Common myeloid progenitor, CD34-positive (primary cell): ENCODE measurements around the gene NMRAL1. TPM values are rescaled to one million over a fixed set of nuclear protein-coding genes. Genes with fewer than 3 reads are reported as not detected.

Source experiments
- CTCF ChIA-PET: fragments of 350-600 bp; sonication (Branson Sonifier 250); formaldehyde crosslinking; loops from one replicate; lab custom pipeline; 2021; ENCODE audit warnings: antibody characterized with exemption; lab: Charles Lee
- POLR2A ChIA-PET: fragments of 350-600 bp; sonication (Branson Sonifier 250); formaldehyde crosslinking; loops from one replicate; lab custom pipeline; 2021; ENCODE audit warnings: antibody characterized with exemption; lab: Charles Lee
- DNase-seq, 3 donors: peaks; one replicate each; pipeline versions ENCODE4 v3.0.0 to v3.0.0-alpha.2; 2013
- H3K27ac ChIP-seq, 2 experiments: 1 replicate in 1 of 2; 2 replicates in 1 of 2; pipeline ENCODE4 v1.7.0; 2013; ENCODE audit warnings: inconsistent platforms in 2 of 2, low read length in 2 of 2, mild to moderate bottlenecking in 2 of 2, low read depth in 1 of 2, moderate library complexity in 1 of 2; ENCODE audit not compliant: severe bottlenecking in 2 of 2, insufficient read depth in 1 of 2, poor library complexity in 1 of 2
- H3K27me3 ChIP-seq, 5 experiments: replicated peaks in 2 of 5; 1 replicate in 3 of 5; 2 replicates in 2 of 5; pipeline versions ENCODE4 v1.6.1 to v1.7.0; 2013; ENCODE audit warnings: low read length in 4 of 5, mild to moderate bottlenecking in 2 of 5, moderate library complexity in 2 of 5, inconsistent platforms in 1 of 5; ENCODE audit not compliant: insufficient read depth in 5 of 5, control insufficient read depth in 4 of 5
- H3K36me3 ChIP-seq, 4 experiments: 1 replicate in 2 of 4; 2 replicates in 2 of 4; pipeline versions ENCODE4 v1.6.1 to v1.7.0; 2013; ENCODE audit warnings: low read length in 3 of 4, control low read depth in 1 of 4, mild to moderate bottlenecking in 1 of 4; ENCODE audit not compliant: control insufficient read depth in 4 of 4, insufficient read depth in 4 of 4
- H3K4me1 ChIP-seq, 4 experiments: 1 replicate in 3 of 4; 2 replicates in 1 of 4; pipeline versions ENCODE4 v1.6.1 to v1.7.1; 2013; ENCODE audit warnings: low read length in 3 of 4, mild to moderate bottlenecking in 3 of 4, control low read depth in 1 of 4, inconsistent platforms in 1 of 4, moderate library complexity in 1 of 4; ENCODE audit not compliant: control insufficient read depth in 4 of 4, insufficient read depth in 4 of 4; ENCODE audit errors: control extremely low read depth in 1 of 4
- H3K4me3 ChIP-seq, 7 experiments: 1 replicate in 4 of 7; 2 replicates in 3 of 7; pipeline versions ENCODE4 v1.5.1 to v1.7.0; 2013; ENCODE audit warnings: mild to moderate bottlenecking in 7 of 7, low read length in 6 of 7, moderate library complexity in 6 of 7, inconsistent platforms in 2 of 7, low read depth in 2 of 7, control low read depth in 1 of 7; ENCODE audit not compliant: insufficient read depth in 4 of 7, control insufficient read depth in 1 of 7; ENCODE audit errors: extremely low read depth in 1 of 7
- H3K9me3 ChIP-seq, 5 experiments: 1 replicate in 4 of 5; 2 replicates in 1 of 5; pipeline versions ENCODE4 v1.6.1 to v1.7.1; 2013; ENCODE audit warnings: low read length in 4 of 5, mild to moderate bottlenecking in 2 of 5, inconsistent platforms in 1 of 5, low read depth in 1 of 5, moderate library complexity in 1 of 5; ENCODE audit not compliant: control insufficient read depth in 4 of 5, insufficient read depth in 2 of 5; ENCODE audit errors: control extremely low read depth in 1 of 5
- WGBS: methylation state at CpG from one replicate; pipeline ENCODE4 v1.1.5; 2013; ENCODE audit not compliant: insufficient coverage; 5-methylcytosine and 5-hydroxymethylcytosine counted together
- polyA plus RNA-seq: library from polyadenylated mRNA; unstranded; fragments of 120-200 nt; gene quantifications from one replicate; pipeline ENCODE4 v1.2.1, GENCODE V29; 2013

Gene NMRAL1
- 41.8 TPM for polyA plus RNA-seq

GRCh38 chr16:4474192-4474961 lies at the start of gene NMRAL1:
NMRAL1 (minus strand) TSS chr16:4474625; CDS start chr16:4474132, 493 bp downstream.
- ChIA-PET CTCF (interaction anchor here (2.1 kb wide), 1 partner anchor 33 kb away, joined by 5 read pairs; no protein-coding TSS in a partner anchor), POLR2A (no interaction called here)
- no peaks in the 10 kb centered on the region for H3K27me3 ChIP-seq
- H3K4me1 ChIP-seq = peaks cover 2 to 44% (median 35%) of the 10 kb centered on the region in 4 experiments
- peak within 1 kb of the TSS; percentile 56 to 84 (median 74) for H3K4me3 ChIP-seq
- WGBS = 0% methylated on average over 46 of the region's 60 CpGs
- no peaks in the 10 kb centered on the region for H3K9me3 ChIP-seq
- H3K36me3 ChIP-seq = peaks cover 0 to 5% (median 3%) of the 10 kb centered on the region in 4 experiments
- H3K27ac ChIP-seq = peak within 1 kb of the TSS; percentile 54 to 76
- DNase-seq = peak; percentile 94 to 97 (median 97)

DNA sequence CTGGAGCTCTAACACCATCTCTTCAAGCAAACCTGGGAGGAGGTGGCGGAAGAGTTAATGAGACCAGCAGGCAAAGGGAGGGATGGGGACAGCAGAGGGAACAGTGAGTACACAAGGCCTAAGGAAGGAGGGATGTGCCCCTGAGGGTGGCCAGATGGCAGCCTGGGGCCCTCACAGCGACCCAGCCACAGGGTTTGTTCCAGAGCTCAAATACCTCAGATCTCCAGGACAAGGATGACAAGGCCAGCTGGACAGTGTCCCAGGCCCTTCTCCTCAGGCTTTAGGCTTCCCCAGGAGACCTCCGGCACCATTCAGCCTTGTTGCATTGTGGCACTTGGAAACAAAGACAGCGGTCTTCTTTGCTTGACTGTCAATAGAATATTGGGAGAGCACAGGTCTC lies 49.3 kb upstream of the NMRAL1 start:
- ChIA-PET POLR2A (interaction anchor here (1.2 kb wide), 1 partner anchor 9 kb away, joined by 3 read pairs; no protein-coding TSS in a partner anchor), CTCF (interaction anchor here (1.1 to 6.9 kb wide), 6 partner anchors 9 to 62 kb away, joined by 3 to 57 read pairs (median 9); partner anchors contain the start of gene CDIP1)
- no peak overlapping the region for H3K4me3 ChIP-seq
- H3K27ac ChIP-seq = no peak overlapping the region
- H3K4me1 ChIP-seq = peaks cover 2 to 44% (median 36%) of the 10 kb centered on the region in 4 experiments
- WGBS = 100% methylated on average over 4 of the region's 4 CpGs
- no peaks in the 10 kb centered on the region for H3K9me3 ChIP-seq
- H3K27me3 ChIP-seq = no peaks in the 10 kb centered on the region
- peak in 1 of 3 donors; percentile 59 for DNase-seq
- H3K36me3 ChIP-seq = peaks cover 0 to 17% (median 3%) of the 10 kb centered on the region in 4 experiments

GRCh38 chr16:4522051-4522581 lies 47.7 kb upstream of the NMRAL1 start:
- Histone ChIP-seq H3K36me3 (peaks cover 0 to 19% (median 3%) of the 10 kb centered on the region in 4 experiments), H3K4me1 (peaks cover 2 to 50% (median 35%) of the 10 kb centered on the region in 4 experiments), H3K4me3 (peak overlapping the region in 1 of 7 experiments; percentile 5), H3K9me3 (no peaks in the 10 kb centered on the region), H3K27ac (peak overlapping the region in 1 of 2 experiments; percentile 54), H3K27me3 (no peaks in the 10 kb centered on the region)
- ChIA-PET CTCF (interaction anchor here (0.9 to 6.9 kb wide), 8 partner anchors 10 to 64 kb away, joined by 3 to 57 read pairs (median 6); partner anchors contain the start of gene CDIP1), POLR2A (no interaction called here)
- 86% methylated on average over 7 of the region's 8 CpGs for WGBS
- no peak for DNase-seq

GRCh38 chr16:4520913-4521312 lies 46.5 kb upstream of the NMRAL1 start:
- ChIA-PET CTCF (interaction anchor here (1.2 to 6.9 kb wide), 3 partner anchors 13 to 65 kb away, joined by 3 to 57 read pairs (median 4); no protein-coding TSS in a partner anchor), POLR2A (no interaction called here)
- Histone ChIP-seq H3K4me3 (no peak overlapping the region), H3K27ac (no peak overlapping the region), H3K36me3 (peaks cover 0 to 19% (median 3%) of the 10 kb centered on the region in 4 experiments), H3K27me3 (no peaks in the 10 kb centered on the region), H3K9me3 (peaks cover 0 to 2% (median 0%) of the 10 kb centered on the region in 5 experiments), H3K4me1 (peaks cover 2 to 57% (median 36%) of the 10 kb centered on the region in 4 experiments)
- WGBS = 94% methylated on average over 7 of the region's 7 CpGs
- DNase-seq = no peak

GRCh38 chr16:4519274-4520058 lies 45.0 kb upstream of the NMRAL1 start:
- WGBS = 82% methylated on average over 11 of the region's 15 CpGs
- peaks cover 0 to 15% (median 0%) of the 10 kb centered on the region in 4 experiments for H3K36me3 ChIP-seq
- H3K27me3 ChIP-seq = no peaks in the 10 kb centered on the region
- ChIA-PET CTCF (interaction anchor here (1.2 to 15.2 kb wide), 6 partner anchors 10 to 67 kb away, joined by 3 to 375 read pairs (median 5); partner anchors contain the start of gene C16orf96), POLR2A (no interaction called here)
- DNase-seq = peak in 2 of 3 donors; percentile 43
- peaks cover 0 to 2% (median 0%) of the 10 kb centered on the region in 5 experiments for H3K9me3 ChIP-seq
- no peak overlapping the region for H3K27ac ChIP-seq
- peaks cover 13 to 72% (median 49%) of the 10 kb centered on the region in 4 experiments for H3K4me1 ChIP-seq
- no peak overlapping the region for H3K4me3 ChIP-seq

DNA sequence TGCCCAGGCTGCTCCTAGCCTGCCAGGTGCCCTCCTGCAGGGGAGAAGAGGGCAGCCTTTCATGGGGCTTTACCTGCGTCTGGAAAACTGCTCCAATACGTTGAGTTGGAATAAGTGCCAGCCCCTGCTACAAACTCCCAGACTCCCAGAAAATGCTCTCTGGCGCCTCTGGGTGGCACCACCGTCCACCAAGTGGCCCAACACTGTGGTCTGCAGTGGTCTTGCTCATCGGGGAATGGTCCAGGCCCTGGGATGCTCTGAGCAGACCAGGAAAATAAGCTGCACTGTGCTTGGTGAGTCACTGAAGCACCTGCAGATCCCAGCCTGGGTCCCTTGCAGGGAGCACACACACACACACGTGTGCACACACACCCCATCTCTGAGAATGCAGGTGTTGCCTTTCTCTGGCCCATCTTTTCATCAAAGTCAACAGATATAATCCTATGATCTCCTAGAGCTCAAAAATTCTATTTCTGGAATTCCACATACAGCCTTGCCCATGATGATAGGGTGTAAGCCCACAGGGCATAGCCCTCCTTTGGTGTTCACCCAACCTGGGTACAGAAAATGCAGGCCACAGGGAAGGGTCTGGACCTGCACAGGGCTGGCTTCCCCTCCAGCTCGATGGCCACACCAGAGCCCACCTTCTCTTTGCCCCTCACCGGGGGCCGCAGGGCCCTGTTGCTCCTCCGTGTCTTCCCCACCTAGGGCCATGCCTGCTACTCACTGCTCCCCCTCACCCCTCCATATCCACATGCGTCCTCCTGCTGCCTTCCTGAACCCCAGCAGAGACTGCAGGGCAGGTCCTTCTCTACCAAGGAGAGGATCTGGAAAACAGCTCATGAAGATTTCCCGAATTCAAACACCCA lies 43.6 kb upstream of the NMRAL1 start:
- H3K27ac ChIP-seq = no peak overlapping the region
- CTCF ChIA-PET = interaction anchor here (0.7 to 15.2 kb wide), 10 partner anchors 8 to 68 kb away, joined by 3 to 375 read pairs (median 4); partner anchors contain the start of gene C16orf96
- WGBS = 84% methylated on average over 10 of the region's 12 CpGs
- peaks cover 0 to 22% (median 0%) of the 10 kb centered on the region in 4 experiments for H3K36me3 ChIP-seq
- DNase-seq = peak in 2 of 3 donors; percentile 25 to 34
- peaks cover 0 to 2% (median 0%) of the 10 kb centered on the region in 5 experiments for H3K9me3 ChIP-seq
- peaks cover 17 to 74% (median 52%) of the 10 kb centered on the region in 4 experiments for H3K4me1 ChIP-seq
- no peak overlapping the region for H3K4me3 ChIP-seq
- H3K27me3 ChIP-seq = no peaks in the 10 kb centered on the region
- POLR2A ChIA-PET = no interaction called here
